Measurements from ENCODE around the gene AGRN. TPM values are rescaled to one million over a fixed set of nuclear protein-coding genes. Genes with fewer than 3 reads are reported as not detected.

AGRN gene
- total RNA-seq, 1 donor, result 95.9 TPM

DNA sequence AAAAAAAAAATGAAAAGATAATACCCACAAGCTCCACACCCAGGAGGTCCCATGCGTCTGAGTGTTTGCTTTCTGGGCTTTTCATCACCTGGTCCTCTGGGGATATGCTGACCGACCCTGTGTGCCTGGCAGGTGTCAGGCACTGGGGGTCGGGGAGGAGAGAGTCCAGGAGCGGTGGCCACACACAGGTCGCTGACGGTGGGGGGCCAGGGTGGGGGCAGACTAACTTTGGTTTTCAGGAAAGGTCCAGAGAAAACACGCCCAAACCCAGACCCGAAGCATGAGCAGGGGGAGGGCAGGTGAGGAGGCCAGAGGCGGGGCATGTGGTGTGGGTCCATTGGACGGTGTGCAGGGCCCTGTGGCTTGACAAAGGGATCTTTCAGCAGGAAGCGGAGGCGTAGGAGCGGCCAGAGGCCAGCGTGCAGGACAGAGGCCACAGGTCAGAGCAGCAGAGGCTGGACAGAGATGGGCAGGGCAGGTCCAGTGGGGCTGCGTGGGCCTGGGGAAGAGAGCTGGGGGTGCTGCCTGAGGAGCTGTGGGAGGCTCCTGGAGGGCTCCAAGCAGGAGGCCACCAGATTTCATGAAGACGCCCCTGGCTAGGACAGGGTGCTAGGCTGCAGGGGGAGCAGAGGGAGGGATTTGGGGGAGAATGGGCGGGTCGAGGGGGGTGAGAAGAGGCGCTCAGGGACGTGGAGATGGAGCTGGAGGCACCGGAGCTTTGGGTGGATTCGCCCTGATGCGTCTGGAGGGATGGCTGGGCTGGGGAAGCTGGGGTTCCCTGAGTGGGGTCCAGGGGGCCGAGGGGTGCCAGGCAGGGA is 38.4 kb downstream of the AGRN start:
- peak overlapping the region; percentile 57 for H3K4me3 ChIP-seq (ENCODE audit: low read depth, low read length)
- TF ChIP-seq, protein P1, sequence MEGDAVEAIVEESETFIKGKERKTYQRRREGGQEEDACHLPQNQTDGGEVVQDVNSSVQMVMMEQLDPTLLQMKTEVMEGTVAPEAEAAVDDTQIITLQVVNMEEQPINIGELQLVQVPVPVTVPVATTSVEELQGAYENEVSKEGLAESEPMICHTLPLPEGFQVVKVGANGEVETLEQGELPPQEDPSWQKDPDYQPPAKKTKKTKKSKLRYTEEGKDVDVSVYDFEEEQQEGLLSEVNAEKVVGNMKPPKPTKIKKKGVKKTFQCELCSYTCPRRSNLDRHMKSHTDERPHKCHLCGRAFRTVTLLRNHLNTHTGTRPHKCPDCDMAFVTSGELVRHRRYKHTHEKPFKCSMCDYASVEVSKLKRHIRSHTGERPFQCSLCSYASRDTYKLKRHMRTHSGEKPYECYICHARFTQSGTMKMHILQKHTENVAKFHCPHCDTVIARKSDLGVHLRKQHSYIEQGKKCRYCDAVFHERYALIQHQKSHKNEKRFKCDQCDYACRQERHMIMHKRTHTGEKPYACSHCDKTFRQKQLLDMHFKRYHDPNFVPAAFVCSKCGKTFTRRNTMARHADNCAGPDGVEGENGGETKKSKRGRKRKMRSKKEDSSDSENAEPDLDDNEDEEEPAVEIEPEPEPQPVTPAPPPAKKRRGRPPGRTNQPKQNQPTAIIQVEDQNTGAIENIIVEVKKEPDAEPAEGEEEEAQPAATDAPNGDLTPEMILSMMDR (IDR thresholded peaks at IDR 0.05; ENCODE audit: insufficient read depth, low read depth, low read length), result no peak
- DNase-seq (ENCODE audit: low read depth), result no peak

DNA sequence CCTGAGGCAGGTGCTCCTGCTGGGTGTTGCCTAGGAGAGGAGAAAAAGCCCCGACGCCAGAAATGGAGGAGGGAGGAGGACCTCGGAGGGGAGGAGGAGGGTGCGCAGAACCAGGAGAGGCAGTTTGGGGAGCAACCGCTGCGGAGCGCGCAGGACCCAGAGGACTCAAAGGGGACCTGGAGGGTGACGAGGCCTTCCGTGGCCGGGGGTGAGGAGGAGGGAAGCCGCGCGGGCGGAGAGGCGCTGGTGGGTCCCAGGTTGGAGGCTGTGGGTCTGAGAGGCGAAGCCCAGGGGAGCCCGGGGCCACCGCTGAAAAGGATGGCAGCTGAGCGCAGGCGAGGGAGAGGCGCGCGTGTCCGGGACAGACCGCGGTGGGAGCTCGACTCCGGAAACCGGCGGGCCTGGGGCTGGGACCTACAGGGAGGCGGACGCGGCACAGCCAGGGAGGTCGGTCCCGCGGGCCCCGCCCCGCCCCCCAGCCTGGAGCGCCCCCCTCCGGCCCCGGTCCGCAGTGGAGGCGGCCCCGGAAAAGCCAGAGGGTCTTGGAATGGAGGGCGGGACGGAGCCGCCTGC is 39.1 kb downstream of the AGRN start:
- DNase-seq (ENCODE audit: low read depth), result peak; percentile 36
- peak overlapping the region; percentile 57 for H3K4me3 ChIP-seq (ENCODE audit: low read depth, low read length)
- TF ChIP-seq, protein P1 (IDR thresholded peaks at IDR 0.05; ENCODE audit: insufficient read depth, low read depth, low read length), result peak; percentile 22

DNA sequence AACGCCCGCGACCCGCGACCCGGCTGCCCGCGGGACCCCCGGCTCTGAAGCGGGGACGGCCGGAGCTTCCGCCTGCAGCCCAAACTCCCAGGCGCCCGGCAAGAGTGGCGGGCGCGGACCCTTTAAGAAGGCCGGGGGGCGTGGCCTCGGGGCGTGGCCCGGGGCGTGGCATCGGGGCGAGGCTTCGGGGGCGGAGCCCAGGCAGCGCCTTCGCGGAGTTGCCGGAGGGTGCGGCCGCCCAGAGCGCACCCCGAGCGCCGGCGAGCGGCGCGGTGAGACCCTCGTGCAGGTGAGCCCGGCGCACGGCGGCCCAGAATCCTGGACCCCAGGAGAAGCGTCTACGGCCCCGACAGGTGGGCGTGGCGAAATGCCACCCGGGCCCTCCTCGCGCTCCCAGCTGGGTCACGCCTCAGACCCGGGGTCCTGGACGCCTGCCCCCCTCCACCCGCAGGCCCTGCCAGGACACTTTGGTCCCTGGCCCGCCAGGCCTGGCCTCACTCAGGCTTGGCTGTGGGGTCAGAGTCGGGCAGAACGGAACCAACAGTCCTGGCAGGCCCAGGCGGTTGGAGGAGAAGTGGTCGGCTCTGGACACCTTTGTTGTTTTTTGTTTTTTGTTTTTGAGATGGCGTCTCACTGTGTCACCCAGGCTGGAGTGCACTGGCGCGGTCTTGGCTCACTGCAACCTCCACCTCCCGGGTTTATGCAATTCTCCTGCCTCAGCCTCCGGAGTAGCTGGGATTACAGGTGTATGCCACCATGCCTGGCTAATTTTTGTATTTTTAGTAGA is 39.8 kb downstream of the AGRN start:
- DNase-seq (ENCODE audit: low read depth), result peak; percentile 77
- TF ChIP-seq, protein P1 (IDR thresholded peaks at IDR 0.05; ENCODE audit: insufficient read depth, low read depth, low read length), result no peak
- H3K4me3 ChIP-seq (ENCODE audit: low read depth, low read length), result peak overlapping the region; percentile 57

DNA sequence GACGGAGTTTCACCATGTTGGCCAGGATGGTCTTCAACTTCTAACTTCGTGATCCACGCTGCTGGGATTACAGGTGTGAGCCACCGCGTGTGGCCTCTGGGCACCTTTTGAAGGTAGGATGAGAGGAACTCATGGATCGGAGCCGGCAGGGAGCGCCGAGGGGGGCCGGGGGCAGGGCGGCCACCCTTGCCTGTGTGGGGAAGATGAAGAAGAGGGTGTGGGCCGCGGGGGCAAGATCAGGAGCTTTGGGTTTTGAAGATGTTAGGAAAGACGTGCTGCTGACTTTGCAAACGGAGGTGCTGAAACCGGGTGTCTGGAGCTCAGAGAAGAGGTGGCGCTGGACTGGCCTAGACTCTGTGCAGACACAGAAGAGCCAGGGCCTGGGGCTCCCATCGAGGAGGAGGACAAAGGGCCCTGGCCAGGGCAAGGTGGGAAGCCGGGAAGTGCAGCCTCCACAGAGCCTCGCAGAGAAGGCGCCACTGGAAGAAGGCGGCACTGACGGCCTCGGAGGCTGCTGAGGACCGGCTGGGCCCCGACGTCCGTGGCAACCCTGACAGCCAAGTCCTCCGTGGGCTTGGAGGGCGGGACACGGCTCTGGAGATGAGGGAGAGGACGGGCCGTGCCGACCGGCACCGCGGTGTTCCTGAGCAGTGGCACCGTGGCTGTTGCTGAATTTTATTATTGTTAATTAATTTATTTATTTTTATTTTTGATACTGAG is 40.5 kb downstream of the AGRN start:
- TF ChIP-seq, protein P1 (IDR thresholded peaks at IDR 0.05; ENCODE audit: insufficient read depth, low read depth, low read length), result no peak
- H3K4me3 ChIP-seq (ENCODE audit: low read depth, low read length), result no peak overlapping the region
- no peak for DNase-seq (ENCODE audit: low read depth)

DNA sequence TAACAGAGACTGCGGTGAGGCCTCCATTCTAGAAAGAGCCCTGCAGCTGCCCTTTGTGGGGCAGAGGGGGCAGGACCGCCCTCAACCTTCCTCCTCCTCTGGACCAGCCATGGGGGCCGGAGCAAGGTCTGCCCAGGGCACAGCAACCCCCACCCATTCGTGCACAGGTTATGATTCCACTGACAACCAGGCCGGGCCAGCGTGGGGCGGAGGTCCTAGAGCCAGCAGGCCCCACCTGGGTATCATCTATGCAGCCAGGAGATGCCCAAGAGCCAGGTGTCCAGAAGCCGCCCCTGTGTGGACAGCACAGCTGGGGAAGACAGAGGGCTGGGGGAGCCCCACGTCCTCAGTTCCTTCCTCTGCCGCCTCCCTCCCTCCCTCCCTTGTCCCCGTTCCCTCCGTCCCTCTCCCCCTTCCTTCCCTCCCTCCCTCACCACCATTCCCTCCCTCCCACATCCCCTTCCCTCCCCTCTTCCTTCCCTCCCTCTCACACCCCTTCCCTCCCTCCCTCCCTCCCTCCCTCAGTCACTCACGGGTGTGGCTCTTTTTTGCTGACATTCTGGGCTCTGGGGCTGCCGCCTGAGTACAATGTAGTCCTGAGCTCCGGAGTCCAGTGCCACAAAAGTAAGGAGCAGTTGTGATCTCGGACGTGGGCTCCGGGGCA is 41.9 kb downstream of the AGRN start:
- TF ChIP-seq, protein P1 (IDR thresholded peaks at IDR 0.05; ENCODE audit: insufficient read depth, low read depth, low read length), result no peak
- DNase-seq (ENCODE audit: low read depth), result peak; percentile 11
- H3K4me3 ChIP-seq (ENCODE audit: low read depth, low read length), result no peak overlapping the region

Data from fibroblast of villous mesenchyme (primary cell).